ENCODE results near the gene IDH1. TPM values are rescaled to one million over a fixed set of nuclear protein-coding genes. Genes with fewer than 3 reads are reported as not detected.

Gene IDH1
- total and polyA plus RNA-seq, 2 of the 8 experiments (the other 6 are each of a cell fraction or from before 2014, with no cell fraction given), result 174 to 398 TPM

DNA sequence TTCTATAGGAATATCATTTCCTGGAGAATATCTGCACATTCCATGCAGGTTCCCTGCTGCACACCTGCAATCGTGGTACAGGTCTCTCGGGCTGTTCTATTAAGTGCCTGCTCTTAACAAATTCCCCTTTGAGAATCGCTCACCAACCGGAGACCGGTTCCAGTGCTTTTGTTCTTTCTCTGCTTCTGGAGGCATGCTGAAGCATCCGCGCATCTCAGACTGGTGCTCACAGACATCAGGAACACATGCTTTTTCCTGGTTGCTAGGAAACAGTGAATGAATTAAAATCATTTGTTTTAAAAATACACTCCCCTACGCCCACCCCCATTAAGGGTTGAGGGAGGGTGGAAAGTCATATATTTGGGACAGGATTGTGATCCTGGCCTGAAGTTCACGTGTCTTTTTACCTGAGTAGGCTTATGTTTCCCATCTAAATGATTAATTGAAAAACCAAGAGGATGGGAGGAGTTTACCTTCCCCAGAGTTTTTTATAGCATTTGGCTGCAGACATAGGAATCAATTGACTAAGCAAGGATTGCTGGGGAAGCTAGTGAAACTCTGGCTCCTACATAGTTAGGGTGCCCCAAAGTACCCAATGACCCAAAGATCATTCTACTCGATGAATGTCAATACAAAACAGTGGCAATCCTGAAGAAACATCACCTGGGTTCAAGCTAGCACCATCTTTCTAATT, 64.9 kb downstream of the IDH1 start, which contains the start of gene C2orf80 (continued):
- TF ChIP-seq SIRT6 (IDR thresholded peaks at IDR 0.05; ENCODE audit: low read length) (no peak), CTBP2 (IDR thresholded peaks at IDR 0.05; ENCODE audit: borderline replicate concordance, insufficient read depth, insufficient read length, low read length) (no peak), EP300 (IDR thresholded peaks at IDR 0.05; ENCODE audit: borderline replicate concordance in 1 of 2, low read depth in 2 of 2, low read length in 2 of 2) (no peak), ZNF274 (IDR thresholded peaks at IDR 0.05; ENCODE audit: borderline replicate concordance, extremely low read depth, low read length) (no peak)

All from H1 (cell line).